ENCODE data around the gene PTPRT. TPM values are rescaled to one million over a fixed set of nuclear protein-coding genes. Genes with fewer than 3 reads are reported as not detected.

PTPRT gene
- total and polyA plus RNA-seq, 10 of the 15 experiments (the other 5 are each of a cell fraction or from before 2014, with no cell fraction given) = not detected

DNA sequence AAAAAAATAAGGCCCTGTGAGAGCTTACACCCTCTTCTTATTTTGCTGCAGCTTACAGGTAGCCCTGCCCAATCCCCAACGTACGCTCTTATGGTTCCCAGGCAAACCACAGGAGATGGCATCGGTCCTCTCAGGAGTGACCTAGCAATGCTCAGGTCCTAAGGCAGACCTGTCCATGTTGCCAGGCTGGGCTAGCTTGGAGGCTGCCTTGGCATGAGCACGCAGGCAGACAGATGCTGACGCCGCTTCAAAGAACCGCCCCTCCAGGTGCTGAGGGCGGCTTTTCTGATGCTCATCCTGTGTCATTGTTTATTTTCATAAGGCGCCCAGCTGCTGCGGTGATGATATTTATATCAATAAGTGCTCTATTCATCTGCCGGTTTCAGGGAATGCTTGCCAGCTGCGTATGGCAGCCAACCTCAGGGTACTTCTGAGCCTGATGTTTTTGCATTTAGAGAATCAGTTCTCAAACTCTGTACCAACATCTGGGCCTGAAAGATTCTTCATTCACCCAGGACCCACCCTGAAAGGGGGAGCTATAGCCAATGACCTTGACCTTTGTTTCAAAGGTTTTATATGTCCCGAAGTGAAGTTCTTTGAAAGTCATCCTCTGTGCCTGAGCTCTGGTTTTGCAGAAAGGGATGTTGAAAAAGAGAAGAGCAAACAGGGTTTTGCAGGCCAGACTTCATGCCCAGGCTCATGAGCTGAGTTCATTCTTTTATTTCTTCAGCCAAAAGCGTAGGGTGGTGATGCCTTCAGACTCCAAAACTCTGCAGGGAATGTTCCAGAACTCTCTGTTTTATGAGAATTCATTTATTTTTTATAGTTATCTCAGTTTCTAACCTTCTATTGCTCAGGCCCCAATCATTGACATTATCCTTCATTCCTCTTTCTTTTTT, 1095.9 kb downstream of the PTPRT start:
- no peak overlapping the region for H3K4me2 ChIP-seq (ENCODE audit: control insufficient read depth, insufficient read depth)
- no peaks in the 10 kb centered on the region for H3K4me1 ChIP-seq (ENCODE audit: control insufficient read depth, insufficient read depth, low read length)
- FAIRE-seq = no peak
- in situ Hi-C loops (cut with MboI) (no loop called here), intact Hi-C loops (cut with micrococcal nuclease; ENCODE audit: unreplicated experiment) (no loop called here)
- H3K27me3 ChIP-seq (replicated peaks in 1 of 2; ENCODE audit: control insufficient read depth in 2 of 2, insufficient read depth in 2 of 2, low read length in 1 of 2) = no peaks in the 10 kb centered on the region
- no peak overlapping the region for H3K9ac ChIP-seq (ENCODE audit: control insufficient read depth, insufficient read depth, low read length)
- WGBS (ENCODE audit: insufficient coverage, insufficient replicate concordance, low lambda C conversion rate, missing lambda C conversion rate) = 47% methylated on average over 14 of the region's 14 CpGs
- ChIA-PET CTCF (no interaction called here), RAD21 (ENCODE audit: unreplicated experiment) (no interaction called here), SMC1A (ENCODE audit: uncharacterized antibody, unreplicated experiment) (no interaction called here), POLR2A (no interaction called here)
- no peaks in the 10 kb centered on the region for H3K79me2 ChIP-seq (ENCODE audit: control insufficient read depth, insufficient read depth, low read length)
- no peak overlapping the region for H3K4me3 ChIP-seq
- ATAC-seq = no peak
- no TSS peak for BruUV-seq (replicated peaks)
- DNase-seq (ENCODE audit: low read depth, low spot score) = no peak
- no peaks in the 10 kb centered on the region for H3K9me3 ChIP-seq (replicated peaks; ENCODE audit: control insufficient read depth, insufficient read depth, low read length)
- H4K20me1 ChIP-seq (ENCODE audit: control insufficient read depth, insufficient read depth) = no peaks in the 10 kb centered on the region
- no peak overlapping the region for H3K27ac ChIP-seq (ENCODE audit: control insufficient read depth, insufficient read depth)
- H2AFZ ChIP-seq (ENCODE audit: control insufficient read depth, low read depth, low read length) = no peak overlapping the region
- no peaks in the 10 kb centered on the region for H3K36me3 ChIP-seq (ENCODE audit: control insufficient read depth in 2 of 2, insufficient read depth in 2 of 2, low read length in 1 of 2)
- no peak for TF ChIP-seq ZNF687 (IDR thresholded peaks at IDR 0.05)
- no peak for TF ChIP-seq CREB1 (IDR thresholded peaks at IDR 0.05; ENCODE audit: low read depth)
- TF ChIP-seq, protein P1, sequence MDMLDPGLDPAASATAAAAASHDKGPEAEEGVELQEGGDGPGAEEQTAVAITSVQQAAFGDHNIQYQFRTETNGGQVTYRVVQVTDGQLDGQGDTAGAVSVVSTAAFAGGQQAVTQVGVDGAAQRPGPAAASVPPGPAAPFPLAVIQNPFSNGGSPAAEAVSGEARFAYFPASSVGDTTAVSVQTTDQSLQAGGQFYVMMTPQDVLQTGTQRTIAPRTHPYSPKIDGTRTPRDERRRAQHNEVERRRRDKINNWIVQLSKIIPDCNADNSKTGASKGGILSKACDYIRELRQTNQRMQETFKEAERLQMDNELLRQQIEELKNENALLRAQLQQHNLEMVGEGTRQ (IDR thresholded peaks at IDR 0.05; ENCODE audit: borderline replicate concordance, low read depth, low read length) = no peak
- TF ChIP-seq RFX5 (IDR thresholded peaks at IDR 0.05; ENCODE audit: low read depth, low read length) = no peak
- TF ChIP-seq POU2F2 (IDR thresholded peaks at IDR 0.05; ENCODE audit: borderline replicate concordance, low read depth, low read length) = no peak
- no peak for TF ChIP-seq TAF1 (IDR thresholded peaks at IDR 0.05; ENCODE audit: borderline replicate concordance, low read depth, low read length)
- TF ChIP-seq EZH2 (IDR thresholded peaks at IDR 0.05; ENCODE audit: borderline replicate concordance, control insufficient read depth, low read depth, low read length) = no peak
- TF ChIP-seq POLR2AphosphoS5 (IDR thresholded peaks at IDR 0.05; ENCODE audit: low read length) = no peak
- TF ChIP-seq BHLHE40 (IDR thresholded peaks at IDR 0.05; ENCODE audit: borderline replicate concordance in 1 of 2, low read depth in 2 of 2, low read length in 1 of 2) = no peak
- no peak for TF ChIP-seq ZNF217 (IDR thresholded peaks at IDR 0.05)
- TF ChIP-seq SREBF1 (IDR thresholded peaks at IDR 0.05; ENCODE audit: low read length) = no peak
- no peak for TF ChIP-seq NBN (IDR thresholded peaks at IDR 0.05)
- no peak for TF ChIP-seq RB1 (IDR thresholded peaks at IDR 0.05; ENCODE audit: borderline replicate concordance)
- TF ChIP-seq KLF5 (IDR thresholded peaks at IDR 0.05; ENCODE audit: partially characterized antibody) = no peak
- no peak for TF ChIP-seq ZSCAN29 (IDR thresholded peaks at IDR 0.05)
- TF ChIP-seq NR2F1 (conservative IDR thresholded peaks at IDR 0.05) = no peak
- no peak for TF ChIP-seq HDAC6 (IDR thresholded peaks at IDR 0.05; ENCODE audit: unreplicated experiment)
- TF ChIP-seq ZNF24 (IDR thresholded peaks at IDR 0.05) = no peak
